ENCODE results near the gene GTPBP4. TPM values are rescaled to one million over a fixed set of nuclear protein-coding genes. Genes with fewer than 3 reads are reported as not detected.
A peak's percentile ranks its signal among the peaks of the same experiment; 100 is the strongest.

Gene GTPBP4
- total and polyA plus RNA-seq, 2 of the 13 experiments (the other 11 are each of a cell fraction or from before 2014, with no cell fraction given) = 24.1 to 85.5 TPM

GRCh38 chr10:1048732-1049424, 60.6 kb downstream of the GTPBP4 start, which contains the start of gene IDI1 (continued):
- TF ChIP-seq BCL3 (CRISPR knock-in tag; IDR thresholded peaks at IDR 0.05) (peak; percentile 87), ZNF572 (CRISPR knock-in tag; IDR thresholded peaks at IDR 0.05) (no peak; the same call in 1 of the 2 replicates), PATZ1 (CRISPR knock-in tag; IDR thresholded peaks at IDR 0.05) (peak; percentile 86), ZIK1 (CRISPR knock-in tag; IDR thresholded peaks at IDR 0.05; ENCODE audit: borderline replicate concordance, low read depth) (no peak), SMC3 (IDR thresholded peaks at IDR 0.05; ENCODE audit: low read length) (no peak), BRD4 (CRISPR knock-in tag; IDR thresholded peaks at IDR 0.05) (no peak; the same call in 1 of the 2 replicates), ZFP90 (CRISPR knock-in tag; IDR thresholded peaks at IDR 0.05; ENCODE audit: borderline replicate concordance) (peak; percentile 75; the same call in 1 of the 2 replicates), TFE3 (CRISPR knock-in tag; IDR thresholded peaks at IDR 0.05) (0 out of 2 replicates have a peak, but pooled peaks have one; percentile 14), CREB3 (CRISPR knock-in tag; IDR thresholded peaks at IDR 0.05) (peak; percentile 34; the same call in 1 of the 2 replicates), ZNF337 (CRISPR knock-in tag; IDR thresholded peaks at IDR 0.05; ENCODE audit: borderline replicate concordance, low read depth) (no peak), ZNF782 (CRISPR knock-in tag; IDR thresholded peaks at IDR 0.05; ENCODE audit: borderline replicate concordance) (peak; percentile 95; the same call in 1 of the 2 replicates), PRPF4 (IDR thresholded peaks at IDR 0.05; ENCODE audit: low read depth, low read length, poor library complexity, severe bottlenecking) (no peak), ZNF10 (CRISPR knock-in tag; IDR thresholded peaks at IDR 0.05; ENCODE audit: borderline replicate concordance, low read depth) (no peak), HBP1 (CRISPR knock-in tag; IDR thresholded peaks at IDR 0.05; ENCODE audit: low read depth) (peak; percentile 88; the same call in 1 of the 2 replicates), ZNF546 (CRISPR knock-in tag; conservative IDR thresholded peaks at IDR 0.05) (peak; percentile 55), ZNF329 (CRISPR knock-in tag; IDR thresholded peaks at IDR 0.05; ENCODE audit: low read depth) (peak; percentile 48; the same call in 1 of the 2 replicates), MXI1 (IDR thresholded peaks at IDR 0.05; ENCODE audit: borderline replicate concordance, low read depth, low read length) (peak; percentile 59; the same call in 2 of the 3 replicates), ASH2L (IDR thresholded peaks at IDR 0.05; ENCODE audit: insufficient read length, low read depth, low read length) (peak; percentile 61), STAG1 (CRISPR knock-in tag; IDR thresholded peaks at IDR 0.05) (no peak), NPAS2 (CRISPR knock-in tag; IDR thresholded peaks at IDR 0.05; ENCODE audit: borderline replicate concordance) (no peak), ZNF766 (CRISPR knock-in tag; IDR thresholded peaks at IDR 0.05; ENCODE audit: borderline replicate concordance) (no peak), JDP2 (CRISPR knock-in tag; IDR thresholded peaks at IDR 0.05; ENCODE audit: borderline replicate concordance) (no peak)

Measured in HepG2 (cell line).